ENCODE measurements around the gene PCDHGA8. TPM values are rescaled to one million over a fixed set of nuclear protein-coding genes. Genes with fewer than 3 reads are reported as not detected.
"Not testable (repeated sequence)": the region's sequence is repeated elsewhere in the genome, so short reads cannot be mapped to it uniquely, and the experiment has no call there.

PCDHGA8 gene
- total RNA-seq, 1 donor = 0.54 TPM

DNA sequence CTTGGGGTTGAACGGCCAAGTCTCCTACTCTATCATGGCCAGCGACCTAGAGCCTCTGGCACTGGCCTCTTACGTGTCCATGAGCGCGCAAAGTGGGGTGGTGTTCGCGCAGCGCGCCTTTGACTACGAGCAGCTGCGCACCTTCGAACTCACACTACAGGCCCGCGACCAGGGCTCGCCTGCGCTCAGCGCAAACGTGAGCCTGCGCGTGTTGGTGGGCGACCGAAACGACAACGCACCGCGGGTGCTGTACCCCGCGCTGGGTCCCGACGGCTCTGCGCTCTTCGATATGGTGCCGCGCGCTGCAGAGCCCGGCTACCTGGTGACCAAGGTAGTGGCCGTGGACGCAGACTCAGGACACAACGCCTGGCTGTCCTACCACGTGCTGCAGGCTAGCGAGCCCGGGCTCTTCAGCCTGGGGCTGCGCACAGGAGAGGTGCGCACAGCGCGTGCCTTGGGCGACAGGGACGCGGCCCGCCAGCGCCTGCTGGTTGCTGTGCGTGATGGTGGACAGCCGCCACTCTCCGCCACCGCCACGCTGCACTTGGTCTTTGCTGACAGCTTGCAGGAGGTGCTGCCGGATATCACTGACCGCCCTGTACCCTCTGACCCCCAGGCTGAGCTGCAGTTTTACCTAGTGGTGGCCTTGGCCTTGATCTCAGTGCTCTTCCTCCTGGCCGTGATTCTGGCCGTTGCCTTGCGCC, 7.3 kb downstream of the PCDHGA8 start:
- no peak for DNase-seq (ENCODE audit: low read depth in 2 of 3, low spot score in 2 of 3)

DNA sequence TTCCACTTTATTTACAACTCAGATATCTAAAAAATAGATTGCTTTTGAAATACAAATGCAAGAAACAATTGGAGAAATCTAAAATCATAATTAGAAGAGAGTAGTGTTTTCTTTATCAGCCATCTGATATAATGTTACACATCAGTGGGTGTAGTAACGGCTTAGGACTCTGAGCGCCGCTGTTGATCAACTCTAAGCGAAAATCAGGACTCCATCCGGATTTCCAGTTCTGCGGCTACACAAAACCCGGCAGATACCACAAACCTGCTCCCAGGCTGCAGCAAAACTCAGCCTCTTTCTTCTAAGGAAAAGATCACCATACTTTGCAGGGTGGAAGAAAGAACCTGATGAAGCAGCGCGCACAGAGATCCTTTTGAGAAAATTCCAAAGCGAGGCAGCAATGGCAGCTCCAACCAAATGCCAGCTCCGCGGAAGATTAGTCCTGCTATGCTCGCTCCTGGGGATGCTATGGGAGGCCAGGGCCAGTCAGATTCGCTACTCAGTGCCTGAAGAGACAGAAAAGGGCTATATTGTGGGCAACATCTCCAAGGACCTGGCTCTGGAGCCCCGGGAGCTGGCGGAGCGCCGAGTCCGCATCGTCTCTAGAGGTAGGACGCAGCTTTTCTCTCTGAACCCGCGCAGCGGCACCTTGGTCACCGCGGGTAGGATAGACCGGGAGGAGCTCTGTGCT, 10.3 kb downstream of the PCDHGA8 start, which contains the start of gene PCDHGA9:
Gene PCDHGA9 (plus strand): TSS at position 226 of the 691 bp plus-strand sequence. CDS start 175 bp downstream, at position 401.
- DNase-seq (ENCODE audit: low read depth in 2 of 3, low spot score in 2 of 3) = no peak

DNA sequence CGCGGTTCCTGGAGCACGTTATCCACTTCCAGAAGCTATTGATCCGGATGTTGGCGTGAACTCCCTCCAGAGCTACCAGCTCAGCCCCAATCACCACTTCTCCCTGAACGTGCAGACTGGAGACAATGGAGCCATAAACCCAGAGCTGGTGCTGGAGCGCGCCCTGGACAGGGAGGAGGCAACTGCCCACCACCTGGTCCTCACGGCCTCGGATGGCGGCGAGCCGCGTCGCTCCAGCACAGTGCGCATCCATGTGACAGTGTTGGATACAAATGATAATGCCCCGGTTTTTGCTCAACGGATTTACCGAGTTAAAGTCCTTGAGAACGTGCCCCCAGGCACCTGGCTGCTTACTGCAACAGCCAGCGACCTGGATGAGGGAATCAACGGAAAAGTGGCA, 11.0 kb downstream of the PCDHGA8 start:
- DNase-seq (ENCODE audit: low read depth in 2 of 3, low spot score in 2 of 3) = no peak

DNA sequence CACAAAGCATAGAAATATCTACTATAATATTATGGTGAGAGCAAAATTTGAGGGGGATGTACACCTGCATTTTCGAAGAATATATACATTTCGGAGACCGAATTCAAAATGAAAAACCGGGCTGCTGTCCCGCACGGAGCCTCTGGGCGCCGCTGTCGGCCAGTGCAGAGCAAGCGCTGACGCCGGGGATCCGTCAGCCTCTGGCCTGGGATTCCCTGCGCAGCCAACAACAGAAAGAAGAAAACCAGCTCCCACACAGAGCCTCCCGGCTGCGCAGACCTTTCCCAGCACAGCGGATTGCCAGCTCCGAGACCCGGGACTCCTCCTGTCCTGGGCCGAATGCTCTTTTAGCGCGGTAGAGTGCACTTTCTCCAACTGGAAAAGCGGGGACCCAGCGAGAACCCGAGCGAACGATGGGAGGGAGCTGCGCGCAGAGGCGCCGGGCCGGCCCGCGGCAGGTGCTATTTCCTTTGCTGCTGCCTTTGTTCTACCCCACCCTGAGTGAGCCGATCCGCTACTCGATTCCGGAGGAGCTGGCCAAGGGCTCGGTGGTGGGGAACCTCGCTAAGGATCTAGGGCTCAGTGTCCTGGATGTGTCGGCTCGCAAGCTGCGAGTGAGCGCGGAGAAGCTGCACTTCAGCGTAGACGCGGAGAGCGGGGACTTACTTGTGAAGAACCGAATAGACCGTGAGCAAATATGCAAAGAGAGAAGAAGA, 15.5 kb downstream of the PCDHGA8 start, which contains the start of gene PCDHGB6:
Gene PCDHGB6 (plus strand): TSS at position 232 of the 716 bp plus-strand sequence. CDS start 182 bp downstream, at position 414.
- peak in 2 of 3 donors; percentile 42 to 58 for DNase-seq (ENCODE audit: low read depth in 2 of 3, low spot score in 2 of 3)

DNA sequence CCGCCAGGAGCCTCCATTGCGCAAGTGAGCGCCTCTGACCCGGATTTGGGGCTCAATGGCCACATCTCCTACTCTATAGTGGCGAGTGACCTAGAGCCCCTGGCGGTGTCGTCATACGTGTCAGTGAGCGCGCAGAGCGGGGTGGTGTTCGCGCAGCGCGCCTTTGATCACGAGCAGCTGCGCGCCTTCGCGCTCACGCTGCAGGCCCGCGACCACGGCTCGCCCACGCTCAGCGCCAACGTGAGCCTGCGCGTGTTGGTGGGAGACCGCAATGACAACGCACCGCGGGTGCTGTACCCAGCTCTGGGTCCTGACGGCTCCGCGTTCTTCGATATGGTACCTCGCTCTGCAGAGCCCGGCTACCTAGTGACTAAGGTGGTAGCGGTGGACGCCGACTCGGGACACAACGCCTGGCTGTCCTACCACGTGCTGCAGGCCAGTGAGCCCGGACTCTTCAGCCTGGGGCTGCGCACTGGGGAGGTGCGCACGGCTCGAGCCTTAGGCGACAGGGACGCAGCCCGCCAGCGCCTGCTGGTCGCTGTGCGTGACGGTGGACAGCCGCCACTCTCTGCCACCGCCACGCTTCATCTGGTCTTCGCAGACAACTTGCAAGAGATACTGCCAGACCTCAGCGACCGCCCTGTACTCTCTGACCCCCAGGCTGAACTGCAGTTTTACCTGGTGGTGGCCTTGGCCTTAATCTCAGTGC, 17.3 kb downstream of the PCDHGA8 start:
- DNase-seq (ENCODE audit: low read depth in 2 of 3, low spot score in 2 of 3) = no peak

DNA sequence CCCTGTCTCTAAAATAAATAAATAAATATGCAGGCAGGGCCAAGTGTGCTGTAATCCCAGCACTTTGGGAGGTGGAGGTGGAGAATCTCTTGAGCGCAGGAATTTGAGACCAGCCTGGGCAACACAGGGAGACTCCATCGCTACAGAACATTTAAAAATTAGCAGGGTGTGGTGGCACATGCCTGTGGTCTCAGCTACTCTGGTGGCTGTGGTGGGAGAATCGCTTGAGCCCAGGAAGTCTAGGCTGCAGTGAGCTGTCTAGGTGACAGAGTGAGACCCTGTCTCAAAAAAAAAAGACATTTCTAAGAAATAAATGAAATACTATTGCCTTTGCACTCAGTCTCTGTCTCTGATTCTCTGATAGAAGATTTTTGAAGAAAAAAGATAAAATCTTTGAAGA, 19.1 kb downstream of the PCDHGA8 start:
- no peak for DNase-seq (ENCODE audit: low read depth in 2 of 3, low spot score in 2 of 3)

DNA sequence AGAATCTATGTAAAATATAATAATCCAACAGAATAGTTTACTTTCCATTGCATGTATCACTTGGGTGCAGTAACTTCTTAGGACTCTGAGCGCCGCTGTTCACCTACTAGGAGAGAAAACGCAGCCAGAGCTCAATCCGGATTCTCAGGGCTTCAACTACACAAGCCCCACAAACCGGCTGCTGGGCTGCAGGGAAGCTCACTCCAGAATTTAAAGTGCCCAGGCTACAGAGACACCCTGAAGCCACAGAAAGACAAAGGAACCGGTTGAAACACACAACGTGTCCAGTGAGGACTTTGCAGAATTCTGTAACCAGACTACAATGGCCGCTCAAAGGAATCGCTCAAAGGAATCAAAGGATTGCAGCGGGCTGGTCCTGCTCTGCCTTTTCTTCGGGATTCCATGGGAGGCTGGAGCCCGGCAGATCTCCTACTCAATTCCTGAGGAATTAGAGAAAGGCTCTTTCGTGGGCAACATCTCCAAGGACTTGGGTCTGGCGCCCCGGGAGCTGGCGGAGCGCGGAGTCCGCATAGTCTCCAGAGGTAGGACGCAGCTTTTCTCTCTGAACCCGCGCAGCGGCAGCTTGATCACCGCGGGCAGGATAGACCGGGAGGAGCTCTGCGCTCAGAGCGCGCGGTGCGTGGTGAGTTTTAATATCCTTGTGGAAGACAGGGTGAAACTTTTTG, 20.6 kb downstream of the PCDHGA8 start, which contains the start of gene PCDHGA10:
Gene PCDHGA10 (plus strand): TSS at position 134 of the 686 bp plus-strand sequence. CDS start 189 bp downstream, at position 323.
- DNase-seq (ENCODE audit: low read depth in 2 of 3, low spot score in 2 of 3) = peak in 2 of 3 donors; percentile 61 to 82

DNA sequence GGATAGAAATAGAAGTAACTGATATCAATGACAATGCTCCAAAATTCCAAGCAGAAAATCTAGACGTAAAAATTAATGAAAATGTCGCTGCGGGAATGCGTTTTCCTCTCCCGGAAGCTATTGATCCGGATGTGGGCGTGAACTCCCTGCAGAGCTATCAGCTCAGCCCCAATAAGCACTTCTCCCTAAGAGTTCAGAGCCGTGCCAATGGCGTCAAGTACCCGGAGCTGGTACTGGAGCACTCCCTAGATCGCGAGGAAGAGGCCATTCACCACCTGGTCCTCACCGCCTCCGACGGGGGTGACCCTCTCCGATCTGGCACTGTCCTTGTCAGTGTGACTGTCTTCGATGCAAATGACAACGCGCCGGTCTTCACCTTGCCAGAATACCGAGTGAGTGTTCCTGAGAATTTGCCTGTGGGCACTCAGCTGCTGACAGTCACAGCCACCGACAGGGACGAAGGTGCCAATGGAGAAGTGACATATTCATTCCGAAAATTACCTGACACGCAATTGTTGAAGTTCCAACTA, 21.2 kb downstream of the PCDHGA8 start:
- DNase-seq (ENCODE audit: low read depth in 2 of 3, low spot score in 2 of 3) = no peak

DNA sequence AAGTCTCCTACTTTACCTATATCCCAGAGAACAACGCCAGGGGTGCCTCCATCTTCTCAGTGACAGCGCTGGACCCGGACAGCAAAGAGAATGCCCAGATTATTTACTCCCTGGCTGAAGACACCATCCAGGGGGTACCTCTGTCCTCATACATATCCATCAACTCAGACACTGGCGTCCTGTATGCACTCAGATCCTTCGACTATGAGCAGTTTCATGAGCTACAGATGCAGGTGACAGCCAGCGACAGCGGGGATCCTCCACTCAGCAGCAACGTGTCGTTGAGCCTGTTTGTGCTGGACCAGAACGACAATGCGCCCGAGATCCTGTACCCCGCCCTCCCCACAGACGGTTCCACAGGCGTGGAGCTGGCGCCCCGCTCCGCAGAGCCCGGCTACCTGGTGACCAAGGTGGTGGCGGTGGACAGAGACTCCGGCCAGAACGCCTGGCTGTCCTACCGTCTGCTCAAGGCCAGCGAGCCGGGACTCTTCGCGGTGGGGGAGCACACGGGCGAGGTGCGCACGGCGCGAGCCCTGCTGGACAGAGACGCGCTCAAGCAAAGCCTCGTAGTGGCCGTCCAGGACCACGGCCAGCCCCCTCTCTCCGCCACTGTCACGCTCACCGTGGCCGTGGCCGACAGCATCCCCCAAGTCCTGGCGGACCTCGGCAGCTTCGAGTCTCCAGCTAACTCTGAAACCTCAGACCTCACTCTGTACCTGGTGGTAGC, 22.3 kb downstream of the PCDHGA8 start:
- not testable (repeated sequence) for DNase-seq (ENCODE audit: low read depth in 2 of 3, low spot score in 2 of 3)

DNA sequence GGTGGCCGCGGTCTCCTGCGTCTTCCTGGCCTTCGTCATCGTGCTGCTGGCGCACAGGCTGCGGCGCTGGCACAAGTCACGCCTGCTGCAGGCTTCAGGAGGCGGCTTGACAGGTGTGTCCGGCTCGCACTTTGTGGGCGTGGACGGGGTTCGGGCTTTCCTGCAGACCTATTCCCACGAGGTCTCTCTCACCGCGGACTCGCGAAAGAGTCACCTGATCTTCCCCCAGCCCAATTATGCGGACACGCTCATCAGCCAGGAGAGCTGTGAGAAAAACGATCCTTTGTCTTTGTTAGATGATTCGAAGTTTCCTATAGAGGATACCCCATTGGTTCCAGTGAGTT, 22.8 kb downstream of the PCDHGA8 start:
- DNase-seq (ENCODE audit: low read depth in 2 of 3, low spot score in 2 of 3) = not testable (repeated sequence)

DNA sequence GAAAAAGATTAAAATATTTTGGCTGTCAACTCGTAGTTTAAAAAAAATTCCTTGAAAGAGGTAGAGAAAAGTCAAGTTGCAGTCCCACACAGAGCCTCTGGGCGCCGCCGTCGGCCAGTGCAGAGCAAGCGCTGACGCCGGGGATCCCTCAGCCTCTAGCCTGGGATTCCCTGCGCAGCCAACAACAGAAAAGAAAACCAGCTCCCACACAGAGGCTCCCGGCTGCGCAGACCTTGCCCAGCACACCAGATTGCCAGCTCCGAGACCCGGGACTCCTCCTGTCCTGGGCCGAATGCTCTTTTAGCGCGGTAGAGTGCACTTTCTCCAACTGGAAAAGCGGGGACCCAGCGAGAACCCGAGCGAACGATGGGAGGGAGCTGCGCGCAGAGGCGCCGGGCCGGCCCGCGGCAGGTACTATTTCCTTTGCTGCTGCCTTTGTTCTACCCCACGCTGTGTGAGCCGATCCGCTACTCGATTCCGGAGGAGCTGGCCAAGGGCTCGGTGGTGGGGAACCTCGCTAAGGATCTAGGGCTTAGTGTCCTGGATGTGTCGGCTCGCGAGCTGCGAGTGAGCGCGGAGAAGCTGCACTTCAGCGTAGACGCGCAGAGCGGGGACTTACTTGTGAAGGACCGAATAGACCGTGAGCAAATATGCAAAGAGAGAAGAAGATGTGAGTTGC, 25.2 kb downstream of the PCDHGA8 start, which contains the start of gene PCDHGB7:
Gene PCDHGB7 (plus strand): TSS at position 184 of the 679 bp plus-strand sequence. CDS start 183 bp downstream, at position 367.
- DNase-seq (ENCODE audit: low read depth in 2 of 3, low spot score in 2 of 3) = peak in 2 of 3 donors; percentile 70 to 80

DNA sequence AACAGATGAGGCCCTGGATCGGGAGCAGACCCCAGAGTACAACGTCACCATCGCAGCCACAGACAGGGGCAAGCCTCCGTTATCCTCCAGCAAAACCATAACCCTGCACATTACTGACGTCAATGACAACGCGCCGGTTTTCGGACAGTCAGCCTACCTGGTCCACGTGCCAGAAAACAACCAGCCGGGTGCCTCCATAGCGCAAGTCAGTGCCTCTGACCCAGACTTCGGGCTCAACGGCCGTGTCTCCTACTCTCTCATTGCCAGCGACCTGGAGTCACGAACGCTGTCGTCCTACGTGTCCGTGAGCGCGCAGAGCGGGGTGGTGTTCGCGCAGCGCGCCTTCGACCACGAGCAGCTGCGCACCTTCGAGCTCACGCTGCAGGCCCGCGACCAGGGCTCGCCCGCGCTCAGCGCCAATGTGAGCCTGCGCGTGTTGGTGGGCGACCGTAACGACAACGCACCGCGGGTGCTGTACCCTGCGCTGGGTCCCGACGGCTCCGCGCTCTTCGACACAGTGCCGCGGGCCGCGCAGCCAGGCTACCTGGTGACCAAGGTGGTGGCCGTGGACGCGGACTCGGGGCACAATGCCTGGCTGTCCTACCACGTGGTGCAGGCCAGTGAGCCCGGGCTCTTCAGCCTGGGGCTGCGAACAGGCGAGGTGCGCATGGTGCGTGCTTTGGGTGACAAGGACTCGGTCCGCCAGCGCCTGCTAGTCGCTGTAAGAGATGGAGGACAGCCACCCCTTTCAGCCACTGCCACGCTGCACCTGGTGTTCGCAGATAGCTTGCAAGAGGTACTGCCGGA, 26.8 kb downstream of the PCDHGA8 start:
- no peak for DNase-seq (ENCODE audit: low read depth in 2 of 3, low spot score in 2 of 3)

DNA sequence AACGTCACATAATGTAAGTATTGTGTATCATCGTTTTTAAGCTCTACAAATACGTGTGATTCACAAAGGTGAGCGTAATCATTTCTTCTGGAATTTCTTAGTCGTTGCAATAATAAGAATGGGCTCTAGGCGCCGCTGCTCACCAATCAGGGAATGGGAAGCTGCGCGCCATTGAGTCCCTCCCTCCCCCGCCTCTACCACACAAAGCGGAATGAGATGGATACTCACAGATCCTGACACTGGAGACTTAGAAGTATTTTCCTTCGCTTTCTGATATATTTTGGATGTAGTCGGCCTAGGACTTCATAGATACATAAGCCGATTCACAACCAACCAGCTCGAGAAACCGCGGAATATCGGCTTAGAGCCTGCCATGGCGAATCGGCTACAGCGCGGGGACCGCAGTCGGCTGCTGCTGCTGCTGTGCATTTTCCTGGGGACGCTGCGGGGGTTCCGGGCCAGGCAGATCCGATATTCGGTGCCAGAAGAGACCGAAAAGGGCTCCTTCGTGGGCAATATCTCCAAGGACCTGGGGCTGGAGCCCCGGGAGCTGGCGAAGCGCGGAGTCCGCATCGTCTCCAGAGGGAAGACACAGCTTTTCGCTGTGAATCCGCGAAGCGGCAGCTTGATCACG, 28.5 kb downstream of the PCDHGA8 start, which contains the start of gene PCDHGA11:
Gene PCDHGA11 (plus strand): TSS at position 197 of the 634 bp plus-strand sequence. CDS start 177 bp downstream, at position 374.
- peak in 2 of 3 donors; percentile 63 to 78 for DNase-seq (ENCODE audit: low read depth in 2 of 3, low spot score in 2 of 3)

DNA sequence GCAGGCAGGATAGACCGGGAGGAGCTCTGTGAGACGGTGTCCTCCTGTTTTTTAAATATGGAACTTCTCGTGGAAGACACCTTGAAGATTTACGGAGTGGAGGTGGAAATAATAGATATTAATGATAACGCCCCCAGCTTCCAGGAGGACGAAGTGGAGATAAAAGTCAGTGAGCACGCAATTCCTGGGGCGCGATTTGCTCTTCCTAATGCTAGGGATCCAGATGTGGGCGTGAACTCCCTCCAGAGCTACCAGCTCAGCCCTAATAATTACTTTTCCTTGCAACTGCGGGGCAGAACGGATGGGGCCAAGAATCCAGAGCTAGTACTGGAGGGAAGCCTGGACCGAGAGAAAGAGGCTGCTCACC, 29.0 kb downstream of the PCDHGA8 start:
- DNase-seq (ENCODE audit: low read depth in 2 of 3, low spot score in 2 of 3) = no peak

DNA sequence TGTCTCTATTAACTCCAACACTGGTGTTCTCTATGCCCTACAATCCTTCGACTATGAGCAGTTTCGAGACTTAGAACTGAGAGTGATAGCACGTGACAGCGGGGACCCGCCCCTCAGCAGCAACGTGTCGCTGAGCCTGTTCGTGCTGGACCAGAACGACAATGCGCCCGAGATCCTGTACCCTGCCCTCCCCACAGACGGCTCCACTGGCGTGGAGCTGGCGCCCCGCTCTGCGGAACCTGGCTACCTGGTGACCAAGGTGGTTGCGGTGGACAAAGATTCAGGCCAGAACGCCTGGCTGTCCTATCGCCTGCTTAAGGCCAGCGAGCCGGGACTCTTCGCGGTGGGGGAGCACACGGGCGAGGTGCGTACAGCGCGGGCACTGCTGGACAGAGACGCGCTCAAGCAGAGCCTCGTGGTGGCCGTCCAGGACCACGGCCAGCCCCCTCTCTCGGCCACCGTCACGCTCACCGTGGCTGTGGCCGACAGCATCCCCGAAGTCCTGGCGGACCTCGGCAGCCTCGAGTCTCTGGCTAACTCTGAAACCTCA, 30.4 kb downstream of the PCDHGA8 start:
- no peak for DNase-seq (ENCODE audit: low read depth in 2 of 3, low spot score in 2 of 3)

DNA sequence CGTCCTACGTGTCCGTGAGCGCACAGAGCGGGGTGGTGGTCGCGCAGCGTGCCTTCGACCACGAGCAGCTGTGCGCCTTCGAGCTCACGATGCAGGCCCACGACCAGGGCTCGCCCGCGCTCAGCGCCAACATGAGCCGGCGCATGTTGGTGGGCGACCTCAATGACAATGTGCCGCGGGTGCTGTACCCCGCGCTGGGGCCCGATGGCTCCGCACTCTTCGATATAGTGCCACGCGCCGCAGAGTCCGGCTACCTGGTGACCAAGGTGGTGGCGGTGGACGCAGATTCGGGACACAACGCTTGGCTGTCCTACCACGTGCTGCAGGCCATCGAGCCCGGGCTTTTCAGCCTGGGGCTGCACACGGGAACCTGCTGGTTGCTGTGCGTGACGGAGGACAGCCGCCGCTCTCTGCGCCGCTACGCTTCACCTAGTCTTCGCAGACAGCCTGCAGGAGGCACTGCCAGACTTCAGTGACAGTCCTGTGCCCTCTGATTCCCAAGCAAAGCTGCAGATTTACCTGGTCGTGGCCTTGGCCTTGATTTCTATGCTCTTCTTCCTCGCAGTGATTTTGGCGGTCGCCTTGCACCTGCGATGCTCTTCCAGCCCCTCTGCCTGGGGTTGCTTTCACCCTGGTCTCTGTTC, 35.5 kb downstream of the PCDHGA8 start:
- DNase-seq (ENCODE audit: low read depth in 2 of 3, low spot score in 2 of 3) = no peak
